NCI-H1436 (cell line): ENCODE measurements around the gene ANKRD33.

Experiments
- DNase-seq: peaks from one replicate; lab custom pipeline; 2025; lab: John Stamatoyannopoulos, UW

Gene ANKRD33

GRCh38 chr12:51904951-51905470 lies 17.1 kb downstream of the ANKRD33 start:
- no peak for DNase-seq

DNA sequence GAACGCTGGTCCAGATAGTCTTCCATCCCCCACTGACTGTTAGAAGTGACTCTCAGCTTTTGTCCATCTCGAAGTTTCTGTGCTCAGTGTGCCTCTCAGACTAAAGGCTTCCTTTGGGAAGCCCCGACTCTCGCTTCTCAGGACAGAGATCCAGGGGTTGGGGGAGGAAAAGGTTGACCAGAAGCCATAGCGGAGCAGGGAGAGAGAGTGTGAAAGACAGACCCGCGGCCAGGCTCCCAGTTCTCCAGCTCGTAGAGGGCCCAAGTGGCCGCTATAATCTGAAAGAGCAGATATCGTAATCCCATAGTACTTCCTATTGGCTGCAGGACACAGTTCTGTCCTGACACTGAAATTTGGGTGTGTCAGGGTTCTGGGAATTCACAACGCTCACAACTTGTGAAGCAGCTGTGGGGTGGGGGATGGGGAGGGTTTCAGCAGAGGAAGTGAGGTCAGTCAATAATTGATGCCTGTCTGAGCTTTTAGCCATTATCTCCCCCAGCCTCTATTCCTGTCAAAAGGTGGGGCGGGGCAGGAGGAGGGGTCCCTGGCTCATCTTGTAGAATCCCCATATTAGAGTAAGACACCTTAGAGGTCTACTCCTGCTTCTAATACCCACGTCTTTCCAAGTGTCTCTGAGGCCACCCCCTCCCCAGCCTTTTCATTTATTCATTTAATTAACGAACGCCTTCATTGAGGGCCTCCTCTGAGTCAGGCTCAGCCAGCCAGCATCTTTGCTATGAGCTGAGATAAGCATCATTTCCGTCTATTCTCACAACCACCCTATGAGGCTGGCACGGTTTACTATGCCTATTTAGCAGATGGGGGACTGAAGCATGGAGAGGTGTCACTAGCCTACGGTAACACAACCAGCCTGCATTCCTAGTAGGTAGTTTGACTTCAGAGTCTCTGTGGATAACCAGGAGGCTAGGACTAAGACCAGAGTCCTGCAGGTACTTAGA lies 17.8 kb downstream of the ANKRD33 start:
- no peak for DNase-seq

- no peak for DNase-seq
Observed at GRCh38 chr12:51906430-51907082, 18.7 kb downstream of the ANKRD33 start.

- no peak for DNase-seq
Observed at GRCh38 chr12:51907083-51907855, 19.4 kb downstream of the ANKRD33 start, which contains the start of gene ACVRL1. Gene ACVRL1 (plus strand): TSS chr12:51907504. CDS start chr12:51912475, 4,971 bp downstream.

DNA sequence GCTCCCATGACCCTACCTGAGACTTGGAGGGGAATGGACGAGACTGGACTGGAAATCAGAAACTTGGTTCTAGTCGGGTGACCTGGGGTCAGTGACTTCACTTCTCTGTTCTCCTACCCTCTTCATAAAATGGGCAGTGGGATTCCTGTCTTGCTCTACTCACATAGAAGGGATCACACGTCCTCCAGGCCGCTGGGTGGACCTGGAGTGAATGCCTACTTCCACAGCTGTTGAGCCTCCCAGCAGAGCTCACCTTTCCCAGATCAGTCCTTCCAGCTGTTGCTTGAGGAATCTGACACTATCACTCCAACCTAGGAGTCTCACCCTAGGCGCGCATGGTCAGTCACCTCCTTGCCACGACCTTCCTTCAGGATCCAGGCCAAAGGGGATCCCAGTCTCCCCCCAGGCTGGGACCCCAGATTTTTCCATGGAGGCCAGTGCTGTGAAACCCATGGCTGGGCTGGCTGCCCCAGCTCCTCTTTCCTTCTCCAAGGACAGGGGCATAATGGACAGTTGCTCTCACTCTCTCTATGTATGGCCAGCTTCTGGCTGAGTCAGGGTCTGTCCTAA lies 20.0 kb downstream of the ANKRD33 start:
- DNase-seq, result no peak

GRCh38 chr12:51908876-51909592 lies 21.1 kb downstream of the ANKRD33 start:
- DNase-seq, result no peak

GRCh38 chr12:51910168-51910567 lies 22.3 kb downstream of the ANKRD33 start:
- DNase-seq, result no peak

- DNase-seq, result no peak
Observed at GRCh38 chr12:51910691-51911090, 22.8 kb downstream of the ANKRD33 start.

GRCh38 chr12:51911307-51911706 lies 23.4 kb downstream of the ANKRD33 start:
- no peak for DNase-seq

DNA sequence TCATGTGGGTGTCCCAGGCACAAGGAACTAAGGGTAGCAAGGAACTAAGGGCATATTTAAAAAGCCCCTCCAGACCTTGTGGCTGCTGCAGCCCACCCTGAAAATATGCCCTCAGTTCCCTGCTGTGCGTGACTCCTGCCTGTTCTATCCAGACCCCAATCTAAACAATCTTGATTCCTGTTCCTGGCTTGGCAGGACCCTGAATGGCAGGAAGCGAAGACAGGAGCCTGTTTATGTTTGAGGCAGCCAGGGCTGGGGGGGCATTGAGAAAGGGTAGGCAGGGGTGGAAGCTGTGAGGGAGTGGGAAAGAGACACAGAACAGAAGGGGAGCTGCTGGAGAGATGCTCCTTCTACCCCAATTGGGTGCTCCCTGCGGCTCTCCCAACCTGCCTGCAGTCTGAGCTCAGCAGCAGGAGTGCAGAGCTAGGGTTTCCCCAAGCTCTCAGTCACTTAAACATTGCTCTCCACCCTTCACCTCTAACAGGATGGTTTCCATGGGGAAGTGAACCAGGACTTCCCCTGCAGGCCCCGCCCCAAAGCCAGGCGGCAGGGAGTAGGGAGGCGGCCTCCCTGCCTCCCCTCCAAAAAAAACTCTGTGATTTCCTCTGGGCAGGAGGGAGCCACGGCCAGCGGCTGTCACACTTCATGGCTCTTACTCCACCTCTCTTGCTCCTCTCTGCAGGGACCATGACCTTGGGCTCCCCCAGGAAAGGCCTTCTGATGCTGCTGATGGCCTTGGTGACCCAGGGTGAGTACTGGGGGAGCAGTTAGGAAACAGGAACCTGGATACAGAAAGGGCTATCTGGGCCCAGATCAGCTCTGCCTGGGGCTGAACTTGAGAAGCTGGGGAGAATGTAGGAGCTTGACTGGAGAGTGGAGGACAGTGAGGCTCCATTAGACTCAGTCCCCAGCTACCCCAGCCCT lies 24.1 kb downstream of the ANKRD33 start:
- DNase-seq, result no peak

DNA sequence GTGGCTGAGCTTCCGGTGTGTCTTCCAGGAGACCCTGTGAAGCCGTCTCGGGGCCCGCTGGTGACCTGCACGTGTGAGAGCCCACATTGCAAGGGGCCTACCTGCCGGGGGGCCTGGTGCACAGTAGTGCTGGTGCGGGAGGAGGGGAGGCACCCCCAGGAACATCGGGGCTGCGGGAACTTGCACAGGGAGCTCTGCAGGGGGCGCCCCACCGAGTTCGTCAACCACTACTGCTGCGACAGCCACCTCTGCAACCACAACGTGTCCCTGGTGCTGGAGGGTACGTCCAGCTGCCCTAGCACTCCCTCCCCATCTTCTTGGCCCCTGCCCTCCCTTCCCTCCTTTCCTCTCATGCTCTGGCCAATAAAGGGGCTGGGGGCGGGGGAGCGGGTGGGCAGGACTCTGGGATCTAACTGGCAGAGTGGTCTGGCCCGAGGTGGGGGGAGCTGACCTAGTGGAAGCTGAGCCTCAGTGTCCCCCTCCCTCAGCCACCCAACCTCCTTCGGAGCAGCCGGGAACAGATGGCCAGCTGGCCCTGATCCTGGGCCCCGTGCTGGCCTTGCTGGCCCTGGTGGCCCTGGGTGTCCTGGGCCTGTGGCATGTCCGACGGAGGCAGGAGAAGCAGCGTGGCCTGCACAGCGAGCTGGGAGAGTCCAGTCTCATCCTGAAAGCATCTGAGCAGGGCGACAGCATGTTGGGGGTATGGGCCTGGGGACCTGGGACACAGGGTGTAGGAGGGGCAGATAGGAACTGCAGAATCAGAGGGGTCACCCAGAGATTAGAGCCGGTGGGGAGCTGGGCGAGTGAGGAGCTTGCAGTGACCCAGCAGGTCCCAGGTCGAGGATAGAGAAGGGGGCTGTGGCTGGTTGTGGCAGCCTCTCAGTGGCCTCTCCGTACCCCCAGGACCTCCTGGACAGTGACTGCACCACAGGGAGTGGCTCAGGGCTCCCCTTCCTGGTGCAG lies 25.4 kb downstream of the ANKRD33 start:
- DNase-seq, result no peak

- no peak for DNase-seq
Observed at GRCh38 chr12:51914034-51914923, 26.4 kb downstream of the ANKRD33 start.

DNA sequence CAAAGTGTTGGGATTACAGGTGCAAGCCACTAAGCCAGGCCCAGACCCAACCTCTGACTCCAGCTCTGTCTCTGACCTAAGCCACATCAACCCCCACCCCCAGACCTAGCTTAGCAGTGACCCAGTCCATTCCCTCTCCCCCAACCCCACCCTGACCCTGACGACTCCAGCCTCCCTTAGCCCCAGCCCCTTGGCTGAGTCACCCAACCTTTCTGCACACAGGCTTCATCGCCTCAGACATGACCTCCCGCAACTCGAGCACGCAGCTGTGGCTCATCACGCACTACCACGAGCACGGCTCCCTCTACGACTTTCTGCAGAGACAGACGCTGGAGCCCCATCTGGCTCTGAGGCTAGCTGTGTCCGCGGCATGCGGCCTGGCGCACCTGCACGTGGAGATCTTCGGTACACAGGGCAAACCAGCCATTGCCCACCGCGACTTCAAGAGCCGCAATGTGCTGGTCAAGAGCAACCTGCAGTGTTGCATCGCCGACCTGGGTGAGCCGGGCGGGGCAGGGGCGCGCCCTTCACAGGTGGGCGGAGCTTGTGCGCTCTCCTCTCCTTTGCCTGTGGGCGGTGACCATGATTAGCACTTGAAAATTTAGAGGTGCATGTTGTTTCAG lies 27.2 kb downstream of the ANKRD33 start:
- no peak for DNase-seq

GRCh38 chr12:51915951-51916350 lies 28.0 kb downstream of the ANKRD33 start:
- DNase-seq, result no peak

DNA sequence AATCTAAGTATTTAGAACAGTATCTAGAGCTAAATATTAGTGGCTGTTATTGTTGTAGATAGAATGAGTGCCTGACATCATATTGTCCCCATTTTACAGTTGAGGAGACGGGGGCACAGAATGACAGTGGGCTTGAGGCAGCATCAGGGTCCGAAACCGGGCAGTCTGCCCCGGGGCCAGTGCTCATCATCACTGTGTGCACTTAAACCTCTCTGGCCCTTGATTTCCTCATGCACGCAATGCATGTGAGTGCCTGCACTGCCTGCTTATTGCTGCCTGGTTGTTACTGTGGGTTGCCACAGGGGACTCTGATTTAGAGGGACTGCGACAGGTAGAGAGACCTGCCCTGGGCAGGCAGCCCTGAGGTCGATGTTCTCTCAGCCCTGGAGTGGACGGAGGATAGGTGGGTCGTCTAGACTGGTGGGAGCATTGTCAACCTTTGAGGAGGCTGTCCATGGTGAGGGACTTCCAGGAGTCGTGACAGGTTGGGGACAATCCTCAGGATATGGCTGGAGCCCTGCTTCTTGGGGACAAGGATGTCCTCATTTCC lies 29.2 kb downstream of the ANKRD33 start:
- DNase-seq, result no peak

DNA sequence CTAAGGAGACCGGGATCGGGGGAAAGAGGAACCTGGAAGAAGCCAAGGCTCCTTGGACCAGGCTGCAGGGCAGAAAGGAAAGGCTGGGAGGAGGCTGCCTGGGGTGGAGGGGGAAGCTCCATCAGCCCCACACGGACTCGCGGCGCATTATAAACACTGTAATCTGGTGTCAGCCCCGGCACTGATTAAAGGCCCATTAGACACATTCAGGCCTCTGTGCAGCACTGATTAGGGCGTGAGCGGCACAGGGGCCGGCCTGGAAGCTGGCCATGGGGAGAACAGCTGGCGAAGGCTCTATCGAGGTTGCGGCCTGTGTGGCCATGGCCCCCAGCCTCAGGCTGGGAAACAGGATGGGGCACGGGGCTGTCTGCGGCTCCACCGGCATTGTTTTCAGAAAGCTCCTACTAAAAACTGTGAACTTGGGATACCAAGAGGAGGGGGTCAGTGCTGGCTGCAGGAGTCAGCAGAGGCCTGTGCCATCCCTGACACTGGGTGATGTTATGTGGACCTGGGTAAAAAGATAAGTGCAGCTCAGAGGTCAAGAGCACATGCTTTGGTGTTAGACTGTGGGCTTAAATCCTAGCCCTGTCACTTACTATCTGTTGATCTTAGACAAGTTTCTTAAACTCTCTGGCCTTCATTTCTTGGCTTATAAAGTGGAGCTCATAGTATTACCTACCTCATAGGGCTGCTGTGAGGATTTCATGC lies 30.0 kb downstream of the ANKRD33 start:
- no peak for DNase-seq
